H7 (cell line): ENCODE data around the gene KCNMA1. TPM values are rescaled to one million over a fixed set of nuclear protein-coding genes. Genes with fewer than 3 reads are reported as not detected.

Experiments used
- DNase-seq: peaks from one replicate; pipeline ENCODE4 v3.0.0; 2012
- H3K27me3 ChIP-seq: 2 replicates; pipeline ENCODE4 v1.6.0; 2011; ENCODE audit warnings: mild to moderate bottlenecking, low read length; ENCODE audit not compliant: control insufficient read depth, insufficient read depth
- H3K36me3 ChIP-seq: replicated peaks from 2 replicates; pipeline ENCODE4 v1.5.1; 2011; ENCODE audit warnings: low read length; ENCODE audit not compliant: control insufficient read depth, insufficient read depth
- H3K4me3 ChIP-seq: 2 replicates; pipeline ENCODE4 v1.5.1; 2011; ENCODE audit warnings: low read depth, mild to moderate bottlenecking, control low read depth, low read length, moderate library complexity; ENCODE audit not compliant: insufficient read depth
- total RNA-seq: library from RNA; depleted of rRNA; stranded (reverse); fragments of >200 nt; shearing (Covaris generic); gene quantifications from 2 replicates; pipeline ENCODE4 v1.2.3, GENCODE V29; 2014

Gene KCNMA1
- total RNA-seq, 1 experiment from 2014 or later: 0.94 TPM

DNA sequence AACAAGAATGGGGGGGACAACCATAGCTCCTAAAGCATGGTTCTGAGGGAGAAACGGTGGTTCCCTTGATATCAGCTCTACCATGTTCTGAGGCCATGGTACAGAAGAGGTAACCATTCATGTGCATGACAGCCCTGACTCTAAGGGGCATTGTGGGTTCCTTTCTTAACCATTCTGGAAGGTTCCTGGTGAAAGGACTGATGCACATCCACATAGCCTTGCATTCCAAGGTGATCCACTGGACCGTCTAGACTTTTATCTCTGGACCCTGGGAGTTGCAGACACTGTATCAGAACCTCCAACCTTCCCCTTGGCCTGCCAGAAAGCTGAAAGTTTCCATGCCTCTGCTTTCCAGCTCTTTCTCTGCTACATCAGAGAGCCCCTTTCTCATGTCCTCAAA lies 344.3 kb downstream of the KCNMA1 start:
- no peak overlapping the region for H3K4me3 ChIP-seq
- no peaks in the 10 kb centered on the region for H3K27me3 ChIP-seq
- DNase-seq: no peak
- H3K36me3 ChIP-seq: no peaks in the 10 kb centered on the region

DNA sequence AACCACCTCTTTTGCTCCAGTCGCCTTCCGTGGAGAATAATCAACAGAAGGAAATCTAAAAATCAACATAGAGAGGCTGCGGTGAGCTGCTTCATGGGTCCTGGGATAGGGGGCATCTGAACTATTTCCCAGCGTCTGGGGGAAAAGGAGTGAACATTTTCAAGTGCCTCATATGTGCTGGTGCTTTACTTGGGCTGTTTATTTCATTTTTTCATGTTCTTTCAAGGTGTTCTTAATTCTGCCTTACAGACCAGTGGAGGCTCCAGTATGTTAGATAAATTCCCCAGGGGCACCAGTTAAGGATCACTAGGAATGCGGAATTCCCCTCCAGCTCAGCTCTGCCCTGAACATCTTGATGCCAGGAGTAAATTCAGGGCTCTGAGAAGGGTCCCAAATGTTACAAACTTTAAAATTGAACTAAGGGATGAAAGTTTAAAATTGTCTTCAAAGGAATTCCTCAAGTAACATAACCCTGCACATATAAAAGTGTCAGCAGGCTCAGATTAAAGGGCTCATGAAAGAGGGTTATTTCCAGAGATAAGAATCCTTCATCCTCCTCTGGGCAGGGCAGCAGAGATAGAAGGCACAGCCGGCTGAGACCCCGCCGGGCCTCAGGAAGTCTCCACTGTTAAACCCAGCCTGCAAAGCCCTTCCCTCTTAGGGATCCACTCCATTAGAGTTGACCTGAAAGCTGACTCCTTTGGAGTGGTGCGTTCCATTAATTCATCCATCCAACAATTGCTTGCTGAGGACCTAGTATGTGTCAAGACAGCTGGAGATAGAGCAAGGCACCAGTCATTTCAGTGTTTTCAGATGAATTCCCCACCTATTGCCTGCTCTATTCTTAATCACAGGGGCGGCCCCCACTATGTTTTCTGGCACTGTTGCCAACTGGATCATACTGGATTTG lies 345.8 kb downstream of the KCNMA1 start:
- Histone ChIP-seq H3K36me3 (no peaks in the 10 kb centered on the region), H3K27me3 (no peaks in the 10 kb centered on the region), H3K4me3 (no peak overlapping the region)
- peak; percentile 35 for DNase-seq

DNA sequence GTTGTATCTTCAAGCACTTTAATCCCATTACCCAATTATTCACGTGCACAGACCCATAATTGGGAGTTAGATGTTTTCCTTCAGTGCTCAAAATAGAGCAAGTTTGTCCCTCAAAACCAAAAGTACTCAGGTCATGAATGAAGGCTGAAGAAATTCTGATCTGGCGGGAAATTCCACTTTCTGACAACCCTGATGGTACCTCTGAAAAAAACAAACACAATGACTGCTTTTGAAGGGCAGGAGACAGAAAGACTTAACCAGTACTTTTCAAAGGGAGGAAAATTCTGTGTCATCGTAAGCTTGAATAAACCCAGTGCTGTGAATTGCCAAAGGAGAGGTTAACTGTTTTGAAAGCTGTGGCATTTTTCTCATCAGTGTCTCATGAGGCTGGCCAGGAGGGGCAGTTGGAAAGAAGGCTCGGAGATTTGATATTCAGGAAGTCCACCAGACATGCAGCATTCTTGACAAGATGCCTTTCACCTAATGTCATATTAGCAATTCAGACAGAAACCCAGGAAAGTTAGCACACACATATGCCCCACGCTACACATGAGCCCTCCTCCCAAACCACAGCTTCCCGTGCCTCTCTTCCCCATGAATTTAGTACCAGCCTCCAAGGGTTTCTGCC lies 347.0 kb downstream of the KCNMA1 start:
- H3K36me3 ChIP-seq: no peaks in the 10 kb centered on the region
- no peaks in the 10 kb centered on the region for H3K27me3 ChIP-seq
- H3K4me3 ChIP-seq: no peak overlapping the region
- no peak for DNase-seq

DNA sequence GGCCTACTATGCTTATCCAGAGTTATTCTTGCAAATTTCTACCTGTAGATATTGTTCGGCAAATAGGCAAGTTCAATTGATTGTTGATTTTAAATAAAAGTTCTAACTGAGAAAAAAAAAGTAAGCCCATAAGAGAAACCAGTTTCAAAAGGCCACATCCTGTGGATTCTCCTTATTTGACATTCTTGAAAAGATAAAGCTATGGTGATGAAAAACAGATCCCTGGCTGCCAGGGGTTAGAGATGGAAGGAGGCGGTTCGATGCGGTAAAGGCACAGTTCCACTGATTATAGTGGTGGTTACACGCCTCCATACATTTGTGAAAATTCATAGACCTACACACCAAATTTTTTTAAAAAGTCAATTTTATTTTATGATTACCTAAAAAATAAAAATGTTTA lies 347.8 kb downstream of the KCNMA1 start:
- no peak for DNase-seq
- Histone ChIP-seq H3K4me3 (no peak overlapping the region), H3K36me3 (no peaks in the 10 kb centered on the region), H3K27me3 (no peaks in the 10 kb centered on the region)

DNA sequence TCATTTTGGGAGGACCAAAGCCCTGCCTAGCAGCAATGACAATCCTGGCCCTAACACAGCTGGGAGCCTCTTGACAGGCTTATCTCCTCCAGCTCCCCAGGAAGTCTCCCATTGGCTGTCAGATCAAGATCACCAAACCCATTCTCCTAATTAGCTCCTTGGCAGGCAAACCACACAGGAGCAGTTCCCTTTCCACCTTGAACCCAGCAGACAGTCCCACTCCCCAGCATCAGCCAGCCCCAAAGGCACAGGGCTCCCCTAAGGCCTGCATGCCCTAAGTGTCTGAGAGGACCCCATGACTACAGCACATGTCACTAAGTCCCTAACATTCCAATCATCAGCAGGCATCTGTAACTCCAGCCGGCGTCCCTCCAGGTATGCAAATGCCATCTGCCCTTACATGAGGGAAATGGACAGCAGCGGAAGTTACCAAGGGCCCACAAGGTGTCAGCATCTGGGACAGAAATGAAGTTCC lies 348.5 kb downstream of the KCNMA1 start:
- Histone ChIP-seq H3K27me3 (no peaks in the 10 kb centered on the region), H3K36me3 (no peaks in the 10 kb centered on the region), H3K4me3 (no peak overlapping the region)
- peak; percentile 30 for DNase-seq

DNA sequence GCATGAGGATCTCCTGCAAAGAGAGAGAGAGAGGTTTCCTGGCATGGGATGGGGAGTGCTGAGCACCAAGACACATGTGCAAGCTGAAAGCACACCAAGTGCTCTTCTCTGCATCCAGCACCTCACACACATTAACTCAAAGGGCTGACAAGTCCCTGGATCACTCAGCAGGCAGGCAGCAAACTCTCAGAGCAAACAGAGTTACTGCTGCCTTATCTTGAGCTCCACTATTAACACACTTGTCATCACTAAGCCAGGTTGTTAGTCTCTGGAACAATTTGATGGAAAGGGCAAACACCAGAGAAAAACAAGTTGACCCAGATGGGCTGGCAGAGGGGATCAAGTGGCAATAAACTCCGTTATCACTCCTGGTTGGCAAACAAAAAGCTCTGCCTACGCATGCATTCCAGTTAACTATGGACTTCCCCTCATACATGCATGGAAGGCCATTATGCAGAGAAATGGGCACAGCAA lies 349.9 kb downstream of the KCNMA1 start:
- DNase-seq: no peak
- Histone ChIP-seq H3K36me3 (no peaks in the 10 kb centered on the region), H3K27me3 (no peaks in the 10 kb centered on the region), H3K4me3 (no peak overlapping the region)

DNA sequence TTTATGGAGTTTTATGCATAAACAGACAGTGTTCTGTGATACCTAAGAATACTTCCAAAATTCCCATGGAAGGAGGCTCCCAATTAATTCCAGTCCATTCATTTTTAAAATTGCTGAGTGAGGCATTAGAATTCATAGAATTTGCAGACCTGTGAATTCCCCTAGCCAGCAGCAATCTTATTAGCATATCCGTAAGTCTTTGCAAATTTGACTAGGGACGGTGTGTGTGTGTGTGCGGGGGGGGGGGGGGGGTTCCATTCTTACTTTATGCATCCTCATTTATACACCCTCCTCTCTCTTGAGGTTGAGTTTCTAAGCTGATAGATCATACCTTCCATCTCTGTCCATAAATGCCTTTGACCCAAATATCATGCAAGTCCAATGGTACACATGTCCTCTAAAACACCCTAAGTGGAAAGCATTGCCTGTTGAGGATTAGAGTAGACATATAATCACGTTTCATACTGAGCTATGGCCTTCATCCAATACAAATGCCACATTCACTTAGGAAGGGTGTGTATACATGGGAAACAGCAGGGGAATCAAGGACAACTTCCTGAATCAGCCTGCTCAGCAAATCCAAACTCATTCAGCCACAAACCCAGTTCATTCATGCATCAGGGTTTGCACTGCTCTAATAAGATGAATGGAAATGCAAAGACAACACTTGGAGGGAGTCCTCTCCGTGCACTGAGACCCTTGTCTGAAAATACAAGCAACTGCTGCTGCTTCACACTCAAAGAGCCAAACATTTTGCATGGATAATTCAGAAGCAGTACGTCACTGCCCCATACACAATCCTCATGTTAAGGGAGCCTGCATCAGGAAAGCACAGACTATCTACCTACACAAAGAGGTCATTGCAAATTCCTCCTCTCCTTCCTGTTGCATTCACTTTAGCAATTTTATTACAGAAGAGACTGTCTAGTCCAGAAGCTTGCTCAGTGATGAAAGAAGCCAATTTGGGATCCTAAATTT lies 350.8 kb downstream of the KCNMA1 start:
- no peak for DNase-seq
- no peaks in the 10 kb centered on the region for H3K36me3 ChIP-seq
- no peaks in the 10 kb centered on the region for H3K27me3 ChIP-seq
- no peak overlapping the region for H3K4me3 ChIP-seq

DNA sequence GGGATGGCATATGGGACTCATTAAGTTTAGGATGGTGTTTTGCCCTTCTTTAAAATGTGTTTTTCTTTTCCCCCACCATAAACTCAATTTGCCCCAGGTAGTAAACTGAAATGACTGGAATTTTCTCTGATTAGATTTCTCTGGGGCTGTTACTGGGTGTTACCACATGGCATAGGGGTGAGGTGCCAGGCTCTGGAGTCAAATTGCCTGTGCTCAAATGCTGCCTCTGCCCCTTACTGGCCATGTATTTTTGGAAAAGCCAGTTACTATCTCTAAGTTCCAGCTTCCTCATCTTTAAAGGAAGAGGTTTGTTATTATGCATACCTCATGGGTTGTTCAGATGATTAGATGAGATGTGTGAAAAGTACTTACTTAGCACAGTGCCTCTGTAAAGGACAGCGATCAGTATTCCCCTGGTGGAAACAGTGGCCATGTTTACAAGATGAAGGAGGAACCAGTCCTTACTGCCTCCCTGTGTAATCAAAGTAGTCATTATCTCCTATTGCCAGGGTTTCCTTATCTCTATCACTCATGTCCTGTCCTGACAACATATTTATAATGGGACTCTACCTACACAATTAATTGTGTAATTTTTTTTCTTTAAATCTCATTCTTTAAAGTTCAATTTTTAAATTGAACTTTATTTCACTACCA lies 352.0 kb downstream of the KCNMA1 start:
- no peak overlapping the region for H3K4me3 ChIP-seq
- H3K27me3 ChIP-seq: no peaks in the 10 kb centered on the region
- H3K36me3 ChIP-seq: no peaks in the 10 kb centered on the region
- no peak for DNase-seq

- Histone ChIP-seq H3K27me3 (no peaks in the 10 kb centered on the region), H3K4me3 (no peak overlapping the region)
- no peak for DNase-seq
These were observed 352.8 kb downstream of the KCNMA1 start for GRCh38 chr10:77284797-77285196.

DNA sequence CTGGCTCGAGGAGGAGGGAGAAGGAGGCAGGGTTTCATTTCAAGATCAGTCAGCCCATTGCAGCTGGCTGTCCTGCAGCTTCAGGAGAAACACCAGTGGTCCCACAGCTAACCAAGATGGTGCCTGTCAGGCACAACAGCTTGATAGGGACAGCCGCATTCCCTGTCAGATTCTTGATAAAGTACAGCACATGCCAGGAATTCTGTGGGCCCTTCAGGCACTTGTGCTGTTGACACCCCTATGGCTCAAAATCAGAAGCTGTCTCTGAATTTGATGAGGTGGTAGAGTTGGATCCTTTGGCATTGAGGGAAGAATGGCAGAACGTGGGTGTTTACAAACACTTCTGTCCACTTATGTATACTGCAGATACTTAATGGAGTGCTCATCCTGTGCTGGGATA lies 354.3 kb downstream of the KCNMA1 start:
- DNase-seq: no peak
- Histone ChIP-seq H3K36me3 (no peaks in the 10 kb centered on the region), H3K4me3 (no peak overlapping the region)

More at GRCh38 chr10:77284797-77285196, 352.8 kb downstream of the KCNMA1 start:
- H3K36me3 ChIP-seq: no peaks in the 10 kb centered on the region

DNA sequence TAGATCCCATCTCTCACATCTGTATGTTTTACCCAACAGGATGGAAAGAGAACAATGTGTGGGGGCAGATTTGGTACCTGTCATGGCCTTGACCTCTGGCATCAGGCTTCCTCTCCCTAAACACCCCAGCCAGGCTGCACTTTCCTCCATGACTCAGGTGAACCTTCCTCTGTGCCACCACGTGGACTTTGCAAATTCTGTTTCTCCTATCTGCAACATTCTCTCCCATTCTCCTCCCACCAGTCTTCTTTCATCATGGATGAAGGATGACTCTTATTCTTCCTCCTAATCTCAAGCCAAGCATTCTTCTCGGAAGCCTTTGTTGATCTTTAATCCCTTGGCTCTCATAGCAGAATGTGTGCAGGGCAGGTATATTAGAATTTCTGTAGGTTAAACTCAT lies 355.4 kb downstream of the KCNMA1 start:
- DNase-seq: no peak
- Histone ChIP-seq H3K27me3 (no peaks in the 10 kb centered on the region), H3K4me3 (no peak overlapping the region), H3K36me3 (no peaks in the 10 kb centered on the region)

More for the DNA sequence above, 354.3 kb downstream of the KCNMA1 start:
- no peaks in the 10 kb centered on the region for H3K27me3 ChIP-seq

DNA sequence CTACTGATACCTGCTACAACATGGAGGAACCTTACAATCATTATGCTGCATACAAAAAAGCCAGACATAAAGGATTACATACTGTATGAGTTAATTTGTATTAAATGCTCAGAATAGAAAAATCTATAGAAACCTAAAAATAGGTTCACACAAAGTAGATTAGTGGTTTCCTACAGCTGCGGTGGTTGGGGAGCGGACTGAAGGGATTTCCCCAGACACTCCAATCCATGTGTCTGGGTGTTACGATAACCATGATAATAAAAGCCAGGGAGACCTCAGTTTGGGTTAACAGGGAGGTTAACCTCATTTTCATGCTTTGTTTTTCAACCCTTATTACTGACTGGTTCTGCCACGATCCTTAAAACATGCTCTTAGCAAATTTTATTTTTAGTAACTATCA lies 355.9 kb downstream of the KCNMA1 start:
- Histone ChIP-seq H3K4me3 (no peak overlapping the region), H3K27me3 (no peaks in the 10 kb centered on the region), H3K36me3 (no peaks in the 10 kb centered on the region)
- DNase-seq: no peak

DNA sequence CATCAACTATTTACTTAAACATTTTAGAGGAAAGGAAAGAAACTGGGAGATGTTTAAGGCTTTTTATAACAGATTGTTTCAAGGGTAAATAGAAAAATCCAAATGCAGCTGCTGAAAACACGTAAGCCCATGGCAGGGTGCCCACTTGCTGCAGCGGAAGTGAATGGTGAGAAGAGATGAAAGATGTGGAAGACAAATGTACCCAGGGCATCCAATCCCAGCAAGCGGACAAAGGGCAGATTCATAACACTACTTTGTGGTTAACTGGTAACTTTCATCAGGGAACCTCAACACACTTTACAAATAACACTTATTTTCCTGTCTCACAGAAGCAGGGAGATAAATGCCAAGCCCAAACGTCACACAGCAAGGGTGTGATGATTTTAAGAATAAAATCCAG lies 358.4 kb downstream of the KCNMA1 start:
- H3K4me3 ChIP-seq: no peak overlapping the region
- no peak for DNase-seq
- no peaks in the 10 kb centered on the region for H3K36me3 ChIP-seq
- H3K27me3 ChIP-seq: no peaks in the 10 kb centered on the region
